IMR-90 (cell line): Measurements from ENCODE around the gene SSPN. TPM values are rescaled to one million over a fixed set of nuclear protein-coding genes. Genes with fewer than 3 reads are reported as not detected.

ENCODE experiments used
- ATAC-seq: fragments of 200-7000 bp; cut with Tn5 transposase; 2 replicates; pipeline ENCODE4 v1.9.1; 2020; ENCODE audit warnings: low read depth, mild to moderate bottlenecking, moderate library complexity
- BruUV-seq: library from RNA; stranded (reverse); fragments of 400-500 nt; replicated peaks from 2 replicates; lab custom pipeline; 2021; lab: Mats Ljungman, UMichigan
- CTCF ChIA-PET: fragments of 300-600 bp; formaldehyde crosslinking; extraction: SDS; loops from one replicate; lab custom pipeline; 2021; ENCODE audit warnings: antibody characterized with exemption; lab: Yijun Ruan, JAX
- POLR2A ChIA-PET: fragments of 300-600 bp; sonication (Branson Sonifier 250); formaldehyde crosslinking; loops from one replicate; lab custom pipeline; 2022; ENCODE audit warnings: antibody characterized with exemption; ENCODE audit not compliant: unreplicated experiment; lab: Charles Lee
- DNase-seq: peaks from one replicate; pipeline ENCODE4 v3.0.0; 2013
- H2AFZ ChIP-seq: replicated peaks from 2 replicates; pipeline ENCODE3; 2013; ENCODE audit warnings: low read length, mild to moderate bottlenecking; ENCODE audit not compliant: poor library complexity
- H2AK5ac ChIP-seq: 2 replicates; pipeline ENCODE4 v1.6.1; 2013; ENCODE audit warnings: low read depth, low read length, inconsistent platforms
- H2AK9ac ChIP-seq: replicated peaks from 2 replicates; pipeline ENCODE3; 2013; ENCODE audit warnings: mild to moderate bottlenecking, low read depth, low read length, moderate library complexity; ENCODE audit not compliant: poor library complexity
- H2BK120ac ChIP-seq: 2 replicates; pipeline ENCODE4 v1.6.1; 2013; ENCODE audit warnings: low read depth, low read length, inconsistent platforms
- H2BK15ac ChIP-seq: 3 replicates; pipeline ENCODE4 v1.6.1; 2013; ENCODE audit warnings: low read depth, low read length, inconsistent platforms
- H2BK20ac ChIP-seq: 2 replicates; pipeline ENCODE4 v1.6.1; 2013; ENCODE audit warnings: low read depth, mild to moderate bottlenecking, inconsistent platforms, low read length, moderate library complexity
- H2BK5ac ChIP-seq: 2 replicates; pipeline ENCODE4 v1.6.1; 2013; ENCODE audit warnings: mild to moderate bottlenecking, low read depth, low read length, inconsistent platforms; ENCODE audit not compliant: poor library complexity, severe bottlenecking
- H3K14ac ChIP-seq: replicated peaks from 2 replicates; pipeline ENCODE4 v1.6.1; 2013; ENCODE audit warnings: low read depth, low read length, inconsistent platforms
- H3K18ac ChIP-seq: 2 replicates; pipeline ENCODE4 v1.6.1; 2013; ENCODE audit warnings: low read depth, low read length, control low read depth
- H3K23ac ChIP-seq: 2 replicates; pipeline ENCODE4 v1.6.1; 2013; ENCODE audit warnings: low read depth, low read length, inconsistent platforms
- H3K27ac ChIP-seq: 2 replicates; pipeline ENCODE4 v1.5.1; 2013; ENCODE audit warnings: mild to moderate bottlenecking, control low read depth, low read length; ENCODE audit not compliant: insufficient read depth
- H3K27me3 ChIP-seq: 2 replicates; pipeline ENCODE4 v1.6.1; 2013; ENCODE audit warnings: low read length; ENCODE audit not compliant: control insufficient read depth, insufficient read depth
- H3K36me3 ChIP-seq: 2 replicates; pipeline ENCODE4 v1.6.1; 2013; ENCODE audit warnings: low read length, mixed read lengths; ENCODE audit not compliant: control insufficient read depth, insufficient read depth
- H3K4ac ChIP-seq: 2 replicates; pipeline ENCODE4 v1.6.1; 2013; ENCODE audit warnings: low read depth, low read length, inconsistent platforms
- H3K4me1 ChIP-seq: 2 replicates; pipeline ENCODE4 v1.6.1; 2013; ENCODE audit warnings: low read length, mixed read lengths; ENCODE audit not compliant: control insufficient read depth, insufficient read depth
- H3K4me2 ChIP-seq: 2 replicates; pipeline ENCODE4 v1.6.1; 2013; ENCODE audit warnings: low read depth, mild to moderate bottlenecking, control low read depth, low read length, moderate library complexity
- H3K4me3 ChIP-seq: 2 replicates; pipeline ENCODE4 v1.5.1; 2013; ENCODE audit warnings: low read depth, mild to moderate bottlenecking, control low read depth, low read length, moderate library complexity; ENCODE audit not compliant: insufficient read depth
- H3K56ac ChIP-seq: 2 replicates; pipeline ENCODE4 v1.6.1; 2013; ENCODE audit warnings: low read length, inconsistent platforms; ENCODE audit not compliant: insufficient read depth; ENCODE audit errors: extremely low read depth
- H3K79me1 ChIP-seq, 2 experiments: 2 replicates each; pipeline ENCODE4 v1.6.1; 2013; ENCODE audit warnings: low read length in 2 of 2, inconsistent platforms in 1 of 2, low read depth in 1 of 2
- H3K9ac ChIP-seq: 2 replicates; pipeline ENCODE4 v1.6.1; 2013; ENCODE audit warnings: low read depth, low read length, control low read depth
- H3K9me1 ChIP-seq: 2 replicates; pipeline ENCODE4 v1.6.1; 2013; ENCODE audit warnings: low read length, inconsistent platforms; ENCODE audit not compliant: insufficient read depth
- H3K9me3 ChIP-seq: 2 replicates; pipeline ENCODE4 v1.6.1; 2013; ENCODE audit warnings: low read length; ENCODE audit not compliant: control insufficient read depth, insufficient read depth
- H4K20me1 ChIP-seq: 2 replicates; pipeline ENCODE4 v1.6.1; 2013; ENCODE audit warnings: low read length, inconsistent platforms; ENCODE audit not compliant: insufficient read depth
- H4K5ac ChIP-seq: 2 replicates; pipeline ENCODE4 v1.6.1; 2013; ENCODE audit warnings: mild to moderate bottlenecking, low read depth, low read length, control low read depth
- H4K8ac ChIP-seq, 2 experiments: 2 replicates each; pipeline ENCODE4 v1.6.1; 2013; ENCODE audit warnings: low read depth in 2 of 2, low read length in 2 of 2, control low read depth in 1 of 2, inconsistent platforms in 1 of 2
- H4K91ac ChIP-seq: 2 replicates; pipeline ENCODE4 v1.6.1; 2013; ENCODE audit warnings: low read depth, low read length, inconsistent platforms; ENCODE audit not compliant: insufficient read depth
- BHLHE40 ChIP-seq: fragments of 150-350 bp; IDR thresholded peaks from 2 replicates; pipeline ENCODE4 v1.6.1; 2016; ENCODE audit warnings: mild to moderate bottlenecking, low read depth, low read length
- CEBPB ChIP-seq: IDR thresholded peaks from 2 replicates; pipeline ENCODE4 v1.6.1; 2012; ENCODE audit warnings: low read depth, low read length, improper control_type of control experiment
- CHD1 ChIP-seq: IDR thresholded peaks from 2 replicates; pipeline ENCODE4 v1.6.1; 2012; ENCODE audit warnings: low read depth, low read length, improper control_type of control experiment
- MAZ ChIP-seq: IDR thresholded peaks from 2 replicates; pipeline ENCODE4 v1.6.1; 2012; ENCODE audit warnings: low read depth, mild to moderate bottlenecking, low read length, improper control_type of control experiment, moderate library complexity, borderline replicate concordance
- NFE2L2 ChIP-seq: fragments of 150-350 bp; IDR thresholded peaks from 2 replicates; pipeline ENCODE4 v1.6.1; 2016; ENCODE audit warnings: low read depth, mild to moderate bottlenecking, low read length
- POLR2A ChIP-seq: IDR thresholded peaks from 2 replicates; pipeline ENCODE4 v1.6.1; 2012; ENCODE audit warnings: mild to moderate bottlenecking, low read depth, low read length
- RAD21 ChIP-seq: IDR thresholded peaks from 2 replicates; pipeline ENCODE4 v1.6.1; 2012; ENCODE audit warnings: low read length, improper control_type of control experiment
- SMC3 ChIP-seq: fragments of 150-350 bp; IDR thresholded peaks from 2 replicates; pipeline ENCODE4 v1.6.1; 2016; ENCODE audit warnings: low read depth, mild to moderate bottlenecking, antibody characterized with exemption, low read length, moderate library complexity
- USF2 ChIP-seq: fragments of 150-350 bp; IDR thresholded peaks from 2 replicates; pipeline ENCODE4 v1.6.1; 2017; ENCODE audit warnings: mild to moderate bottlenecking, antibody characterized with exemption, low read length, low read depth
- WGBS, 2 experiments: methylation state at CpG; one replicate each; pipeline versions ENCODE4 v1.1.5 to v1.1.7; 2013; ENCODE audit warnings: missing lambda C conversion rate in 2 of 2; ENCODE audit not compliant: insufficient read length in 1 of 2; ENCODE audit errors: extremely low coverage in 2 of 2; 5-methylcytosine and 5-hydroxymethylcytosine counted together
- dilution Hi-C: fragments of 300-500 bp; cut with HindIII; formaldehyde crosslinking; loops from one replicate; pipeline ENCODE4 v1.14.3; 2018; ENCODE audit warnings: low sequenced_read_pairs; ENCODE audit not compliant: unreplicated experiment
- in situ Hi-C: fragments of 300-500 bp; cut with MboI; formaldehyde crosslinking; loops from 3 replicates; pipeline ENCODE4 v1.14.3; 2019; ENCODE audit warnings: low sequenced_read_pairs, inconsistent platforms, mixed read lengths
- intact Hi-C: fragments of 100-400 bp; cut with micrococcal nuclease; formaldehyde crosslinking; loops from 2 replicates; pipeline ENCODE4 v1.10.0; 2022
- polyA plus RNA-seq, 3 experiments: library from polyadenylated mRNA; depleted of rRNA; stranded (reverse); fragments of >200 nt; gene quantifications; 2 replicates each; pipeline ENCODE4 v1.2.3, GENCODE V29; 2012; ENCODE audit warnings: low replicate concordance in 1 of 3
- total RNA-seq: library from RNA; depleted of rRNA; stranded (reverse); fragments of >200 nt; gene quantifications from 2 replicates; pipeline ENCODE4 v1.2.3, GENCODE V29; 2012
- TF ChIP-seq, protein P1 (sequence below): conservative IDR thresholded peaks from 2 replicates; pipeline ENCODE4 v1.5.1; 2012; ENCODE audit warnings: mild to moderate bottlenecking, low read depth, low read length, improper control_type of control experiment
- TF ChIP-seq, protein P2 (sequence below): fragments of 150-350 bp; IDR thresholded peaks from 2 replicates; pipeline ENCODE4 v1.6.1; 2016; ENCODE audit warnings: low read depth, mild to moderate bottlenecking, low read length, moderate library complexity, borderline replicate concordance

Gene SSPN
- total and polyA plus RNA-seq, 2 of the 4 experiments (the other 2 are of a cell fraction) = 3.5 to 5.6 TPM

DNA sequence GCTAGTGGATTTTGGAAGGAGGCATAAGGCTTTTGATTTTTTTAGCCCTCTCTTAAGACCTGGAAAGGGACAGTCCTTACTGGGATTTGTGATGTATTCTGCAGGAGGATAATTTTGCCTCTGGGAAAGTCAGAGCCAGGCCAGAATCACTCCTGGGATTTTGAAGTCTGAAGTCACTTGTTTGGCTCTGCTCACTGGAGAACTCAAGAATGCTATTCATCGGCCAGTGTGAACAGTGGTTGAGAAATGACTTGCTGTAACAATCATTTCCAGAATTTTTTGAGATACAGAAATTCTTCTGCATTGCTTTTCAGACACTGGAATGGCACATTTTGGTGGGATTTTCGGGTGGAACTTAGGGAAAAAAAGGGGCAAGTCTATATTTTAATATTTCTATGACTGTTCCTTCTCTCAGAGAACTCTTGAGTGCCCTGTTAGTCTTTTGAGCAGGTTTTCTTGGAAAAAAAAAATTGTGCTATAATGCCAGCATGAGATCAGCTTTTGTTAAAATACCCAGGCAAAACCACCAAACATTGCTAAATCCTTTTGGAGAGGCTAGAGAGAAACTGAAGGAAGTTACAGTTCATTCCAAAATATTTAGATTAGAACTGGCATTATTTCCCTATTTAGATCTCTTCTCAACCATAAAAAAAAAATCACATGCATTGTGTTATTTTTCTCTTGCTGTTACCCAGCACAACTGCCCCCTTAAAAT is 44.5 kb upstream of the SSPN start:
- Histone ChIP-seq H2BK15ac (0 out of 3 replicates have a peak overlapping the region, but pooled peaks have one; percentile 80), H4K20me1 (no peaks in the 10 kb centered on the region), H3K4me3 (no peak overlapping the region), H4K8ac (no peak overlapping the region), H2AK5ac (no peak overlapping the region), H3K4me1 (peaks cover 19% of the 10 kb centered on the region), H3K4ac (peak overlapping the region; percentile 50; the same call in 1 of the 2 replicates), H3K9ac (no peak overlapping the region), H2BK5ac (peak overlapping the region; percentile 63), H3K9me1 (peaks cover 15% of the 10 kb centered on the region), H3K27ac (no peak overlapping the region), H2AFZ (no peak overlapping the region), H3K27me3 (no peaks in the 10 kb centered on the region; the same call in 1 of the 2 replicates), H3K4me2 (peak overlapping the region; percentile 1; the same call in 1 of the 2 replicates), H3K36me3 (no peaks in the 10 kb centered on the region), H3K18ac (peak overlapping the region; percentile 77; the same call in 1 of the 2 replicates), H4K91ac (no peak overlapping the region), H2BK20ac (peak overlapping the region; percentile 60; the same call in 1 of the 2 replicates), H3K56ac (no peak overlapping the region), H4K5ac (no peak overlapping the region), H3K79me1 (no peaks in the 10 kb centered on the region), H2AK9ac (no peak overlapping the region), H3K9me3 (no peaks in the 10 kb centered on the region), H2BK120ac (peak overlapping the region; percentile 41; the same call in 1 of the 2 replicates), H3K23ac (no peak overlapping the region), H3K14ac (peak overlapping the region; percentile 81; the same call in 1 of the 2 replicates)
- TF ChIP-seq USF2 (no peak), MAZ (no peak), CHD1 (no peak), BHLHE40 (0 out of 2 replicates have a peak, but pooled peaks have one; percentile 11), CEBPB (peak; percentile 36; the same call in 1 of the 2 replicates), NFE2L2 (no peak), RAD21 (no peak), POLR2A (no peak), SMC3 (no peak)
- TF ChIP-seq, protein P1, sequence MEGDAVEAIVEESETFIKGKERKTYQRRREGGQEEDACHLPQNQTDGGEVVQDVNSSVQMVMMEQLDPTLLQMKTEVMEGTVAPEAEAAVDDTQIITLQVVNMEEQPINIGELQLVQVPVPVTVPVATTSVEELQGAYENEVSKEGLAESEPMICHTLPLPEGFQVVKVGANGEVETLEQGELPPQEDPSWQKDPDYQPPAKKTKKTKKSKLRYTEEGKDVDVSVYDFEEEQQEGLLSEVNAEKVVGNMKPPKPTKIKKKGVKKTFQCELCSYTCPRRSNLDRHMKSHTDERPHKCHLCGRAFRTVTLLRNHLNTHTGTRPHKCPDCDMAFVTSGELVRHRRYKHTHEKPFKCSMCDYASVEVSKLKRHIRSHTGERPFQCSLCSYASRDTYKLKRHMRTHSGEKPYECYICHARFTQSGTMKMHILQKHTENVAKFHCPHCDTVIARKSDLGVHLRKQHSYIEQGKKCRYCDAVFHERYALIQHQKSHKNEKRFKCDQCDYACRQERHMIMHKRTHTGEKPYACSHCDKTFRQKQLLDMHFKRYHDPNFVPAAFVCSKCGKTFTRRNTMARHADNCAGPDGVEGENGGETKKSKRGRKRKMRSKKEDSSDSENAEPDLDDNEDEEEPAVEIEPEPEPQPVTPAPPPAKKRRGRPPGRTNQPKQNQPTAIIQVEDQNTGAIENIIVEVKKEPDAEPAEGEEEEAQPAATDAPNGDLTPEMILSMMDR = no peak
- TF ChIP-seq, protein P2, sequence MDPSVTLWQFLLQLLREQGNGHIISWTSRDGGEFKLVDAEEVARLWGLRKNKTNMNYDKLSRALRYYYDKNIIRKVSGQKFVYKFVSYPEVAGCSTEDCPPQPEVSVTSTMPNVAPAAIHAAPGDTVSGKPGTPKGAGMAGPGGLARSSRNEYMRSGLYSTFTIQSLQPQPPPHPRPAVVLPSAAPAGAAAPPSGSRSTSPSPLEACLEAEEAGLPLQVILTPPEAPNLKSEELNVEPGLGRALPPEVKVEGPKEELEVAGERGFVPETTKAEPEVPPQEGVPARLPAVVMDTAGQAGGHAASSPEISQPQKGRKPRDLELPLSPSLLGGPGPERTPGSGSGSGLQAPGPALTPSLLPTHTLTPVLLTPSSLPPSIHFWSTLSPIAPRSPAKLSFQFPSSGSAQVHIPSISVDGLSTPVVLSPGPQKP = no peak
- no CpG with 5 or more reads among the region's 2 CpGs for WGBS, 2 experiments
- peak; percentile 47 for ATAC-seq
- intact Hi-C loops (loop anchor here (2.0 to 5.0 kb wide), 2 partner anchors 24 to 41 kb away; no protein-coding TSS in a partner anchor), dilution Hi-C loops (no loop called here), in situ Hi-C loops (no loop called here)
- ChIA-PET CTCF (interaction anchor here (0.6 kb wide), 1 partner anchor 45 kb away, joined by 3 read pairs; the partner anchor contains the start of gene SSPN), POLR2A (no interaction called here)
- BruUV-seq = no TSS peak
- DNase-seq = peak; percentile 79
